HepG2 (cell line): Measurements from ENCODE around the gene YJEFN3. TPM values are rescaled to one million over a fixed set of nuclear protein-coding genes. Genes with fewer than 3 reads are reported as not detected.
A peak's percentile ranks its signal among the peaks of the same experiment; 100 is the strongest.

Source experiments
- ATAC-seq: fragments of 200-7000 bp; cut with Tn5 transposase; 3 replicates; pipeline ENCODE4 v1.9.1; 2020; ENCODE audit warnings: mild to moderate bottlenecking, moderate library complexity
- BruUV-seq: library from RNA; stranded (reverse); fragments of 400-500 nt; replicated peaks from 2 replicates; lab custom pipeline; 2021; lab: Mats Ljungman, UMichigan
- CTCF ChIA-PET: fragments of 300-600 bp; formaldehyde crosslinking; extraction: SDS; loops from one replicate; lab custom pipeline; 2021; ENCODE audit warnings: low total read pairs, inconsistent platforms, low intra/inter-chr PET ratio; lab: Yijun Ruan, JAX
- POLR2A ChIA-PET: fragments of 350-600 bp; sonication (Branson Sonifier 250); formaldehyde crosslinking; loops from one replicate; lab custom pipeline; 2020; ENCODE audit warnings: antibody characterized with exemption, inconsistent platforms; lab: Yijun Ruan, JAX
- DNase-seq: peaks from one replicate; pipeline ENCODE4 v3.0.0-alpha.2; 2015; ENCODE audit warnings: low spot score
- FAIRE-seq: peaks from 3 replicates; lab custom pipeline; 2011; peaks lifted over from hg19 to GRCh38; lab: Jason Lieb, UNC
- H2AFZ ChIP-seq: one replicate; pipeline ENCODE4 v1.6.1; 2011; ENCODE audit warnings: low read length, inconsistent platforms
- H3K27ac ChIP-seq: fragments of 300-600 bp; 3 replicates; pipeline ENCODE4 v1.8.0; 2011; ENCODE audit warnings: mixed run types, mild to moderate bottlenecking, mixed read lengths, low read length, inconsistent platforms; ENCODE audit not compliant: insufficient read depth; ENCODE audit errors: extremely low read length
- H3K27me3 ChIP-seq, 2 experiments: fragments of 200-600 bp in 1 of 2; 2 replicates in 1 of 2; 3 replicates in 1 of 2; pipeline versions ENCODE4 v1.6.0 to v1.8.0; 2011; ENCODE audit warnings: low read length in 2 of 2, mild to moderate bottlenecking in 2 of 2, moderate library complexity in 2 of 2, inconsistent platforms in 1 of 2; ENCODE audit not compliant: insufficient read depth in 2 of 2, control insufficient read depth in 1 of 2
- H3K36me3 ChIP-seq, 2 experiments: fragments of 200-600 bp in 1 of 2; replicated peaks in 1 of 2; 2 replicates in 1 of 2; 3 replicates in 1 of 2; pipeline versions ENCODE4 v1.5.1 to v1.8.0; 2011; ENCODE audit warnings: low read length in 2 of 2, inconsistent platforms in 1 of 2; ENCODE audit not compliant: insufficient read depth in 2 of 2, control insufficient read depth in 1 of 2
- H3K4me1 ChIP-seq: 2 replicates; pipeline ENCODE4 v1.5.1; 2012; ENCODE audit warnings: low read length, inconsistent platforms; ENCODE audit not compliant: insufficient read depth
- H3K4me2 ChIP-seq: 2 replicates; pipeline ENCODE4 v1.6.0; 2011; ENCODE audit warnings: low read depth, low read length, inconsistent platforms
- H3K4me3 ChIP-seq, 3 experiments: fragments of 200-600 bp in 1 of 3; sonication (generic), shearing (Covaris generic) in 1 of 3; replicated peaks in 1 of 3; 2 replicates each; pipeline ENCODE4 v1.5.1; 2011 to 2016; ENCODE audit warnings: low read length in 3 of 3, inconsistent platforms in 2 of 3, low read depth in 2 of 3, mild to moderate bottlenecking in 2 of 3, control low read depth in 1 of 3, mixed read lengths in 1 of 3; ENCODE audit not compliant: insufficient read depth in 1 of 3
- H3K79me2 ChIP-seq: one replicate; pipeline ENCODE4 v1.6.1; 2011; ENCODE audit warnings: low read length, inconsistent platforms; ENCODE audit not compliant: insufficient read depth
- H3K9ac ChIP-seq: 2 replicates; pipeline ENCODE4 v1.6.0; 2011; ENCODE audit warnings: mild to moderate bottlenecking, low read depth, low read length, inconsistent platforms; ENCODE audit not compliant: insufficient read depth
- H3K9me3 ChIP-seq: 2 replicates; pipeline ENCODE4 v1.5.1; 2012; ENCODE audit warnings: mild to moderate bottlenecking, low read length
- H4K20me1 ChIP-seq: 2 replicates; pipeline ENCODE4 v1.6.0; 2011; ENCODE audit warnings: inconsistent platforms, mild to moderate bottlenecking, low read length, moderate library complexity; ENCODE audit not compliant: insufficient read depth
- AGO2 ChIP-seq: fragments of 200-400 bp; formaldehyde crosslinking; optimal IDR thresholded peaks from 2 replicates; pipeline ENCODE3; 2017; ENCODE audit warnings: mild to moderate bottlenecking, low read depth, low read length, moderate library complexity
- CEBPG ChIP-seq: IDR thresholded peaks from 2 replicates; pipeline ENCODE4 v1.6.1; 2016
- DNMT3B ChIP-seq: conservative IDR thresholded peaks from 2 replicates; pipeline ENCODE4 v1.6.1; 2016; ENCODE audit warnings: missing biosample characterization, control low read depth
- GFI1 ChIP-seq: sonication (generic); formaldehyde crosslinking; IDR thresholded peaks from 2 replicates; pipeline ENCODE4 v1.5.0; 2020; ENCODE audit warnings: missing genetic modification reagents, mild to moderate bottlenecking, borderline replicate concordance
- GTF3A ChIP-seq: sonication (generic); formaldehyde crosslinking; conservative IDR thresholded peaks from 2 replicates; pipeline ENCODE4 v1.4.0; 2020; ENCODE audit warnings: mild to moderate bottlenecking, missing genetic modification reagents
- KDM3A ChIP-seq: IDR thresholded peaks from 2 replicates; pipeline ENCODE4 v1.6.1; 2018; ENCODE audit warnings: low read depth, missing compliant biosample characterization
- RBM22 ChIP-seq: fragments of 200-400 bp; formaldehyde crosslinking; optimal IDR thresholded peaks from 2 replicates; pipeline ENCODE3; 2017; ENCODE audit warnings: mild to moderate bottlenecking, low read length, moderate library complexity
- ZBTB33 ChIP-seq: sonication (generic); formaldehyde crosslinking; IDR thresholded peaks from 2 replicates; pipeline ENCODE4 v1.4.0; 2020; ENCODE audit warnings: missing genetic modification reagents
- ZSCAN31 ChIP-seq: sonication (generic); formaldehyde crosslinking; IDR thresholded peaks from 2 replicates; pipeline ENCODE4 v1.5.0; 2020; ENCODE audit warnings: low read depth, mild to moderate bottlenecking, missing genetic modification reagents
- ZZZ3 ChIP-seq: sonication (generic); formaldehyde crosslinking; IDR thresholded peaks from 2 replicates; pipeline ENCODE4 v1.4.0; 2020; ENCODE audit warnings: missing genetic modification reagents, mild to moderate bottlenecking, borderline replicate concordance
- WGBS: methylation state at CpG from one replicate; pipeline ENCODE4 v1.1.6; 2017; ENCODE audit warnings: low lambda C conversion rate; 5-methylcytosine and 5-hydroxymethylcytosine counted together
- in situ Hi-C: cut with HindIII; loops from 2 replicates; pipeline ENCODE4 v1.10.0; 2017; ENCODE audit warnings: low pct_unique_long_range_greater_than_20kb; ENCODE audit not compliant: extremely low pct_ligation_motif_present
- intact Hi-C: fragments of 100-400 bp; cut with micrococcal nuclease; formaldehyde crosslinking; loops from one replicate; pipeline ENCODE4 v1.10.0; 2022; ENCODE audit not compliant: unreplicated experiment
- polyA plus RNA-seq, 8 experiments: library from polyadenylated mRNA; depleted of rRNA in 3 of 8; stranded (reverse) in 7 of 8; unstranded in 1 of 8; fragments of >200 nt; fragmentation: Illumina TruSeq in 4 of 8; extraction: Trizol in 4 of 8; gene quantifications; 2 replicates each; pipeline versions ENCODE4 v1.2.1 to v1.2.3, GENCODE V29; 2011 to 2016; ENCODE audit warnings: low read depth in 4 of 8, missing spikeins in 1 of 8, mixed read lengths in 1 of 8; ENCODE audit not compliant: insufficient read depth in 1 of 8
- total RNA-seq, 5 experiments: library from RNA; depleted of rRNA; stranded (reverse); fragments of >200 nt; fragmentation: Illumina TruSeq; extraction: Trizol; gene quantifications; 2 replicates each; pipeline ENCODE4 v1.2.3, GENCODE V29; 2016; ENCODE audit warnings: low read depth in 1 of 5

The YJEFN3 gene
- total and polyA plus RNA-seq, 2 of the 13 experiments (the other 11 are each of a cell fraction or from before 2014, with no cell fraction given) = 0.89 to 4.0 TPM

- no peak overlapping the region for H3K27ac ChIP-seq
- no peak overlapping the region for H3K4me3 ChIP-seq
- no peaks in the 10 kb centered on the region for H4K20me1 ChIP-seq
- no peaks in the 10 kb centered on the region for H3K4me1 ChIP-seq
- H3K27me3 ChIP-seq = no peaks in the 10 kb centered on the region
- ChIA-PET POLR2A (no interaction called here), CTCF (no interaction called here)
- no peak overlapping the region for H2AFZ ChIP-seq
- TF ChIP-seq CEBPG (CRISPR knock-in tag) = no peak
- TF ChIP-seq GTF3A (CRISPR knock-in tag) = no peak
- TF ChIP-seq ZSCAN31 = no peak
- peak; percentile 71 for TF ChIP-seq RBM22
- intact Hi-C loops (no loop called here), in situ Hi-C loops (no loop called here)
- no peak overlapping the region for H3K9ac ChIP-seq
- DNase-seq (no peak), FAIRE-seq (no peak), ATAC-seq (no peak; the same call in 2 of the 3 replicates)
- no peaks in the 10 kb centered on the region for H3K9me3 ChIP-seq
- H3K36me3 ChIP-seq = peaks cover 27 to 91% of the 10 kb centered on the region in 2 experiments; a peak in 4 of 5 replicates
- 85% methylated on average over 3 of the region's 18 CpGs for WGBS
- no TSS peak for BruUV-seq
- no peaks in the 10 kb centered on the region for H3K79me2 ChIP-seq
- no peak overlapping the region for H3K4me2 ChIP-seq
These were observed 29.3 kb upstream of the YJEFN3 start for GRCh38 chr19:19499272-19499995.

DNA sequence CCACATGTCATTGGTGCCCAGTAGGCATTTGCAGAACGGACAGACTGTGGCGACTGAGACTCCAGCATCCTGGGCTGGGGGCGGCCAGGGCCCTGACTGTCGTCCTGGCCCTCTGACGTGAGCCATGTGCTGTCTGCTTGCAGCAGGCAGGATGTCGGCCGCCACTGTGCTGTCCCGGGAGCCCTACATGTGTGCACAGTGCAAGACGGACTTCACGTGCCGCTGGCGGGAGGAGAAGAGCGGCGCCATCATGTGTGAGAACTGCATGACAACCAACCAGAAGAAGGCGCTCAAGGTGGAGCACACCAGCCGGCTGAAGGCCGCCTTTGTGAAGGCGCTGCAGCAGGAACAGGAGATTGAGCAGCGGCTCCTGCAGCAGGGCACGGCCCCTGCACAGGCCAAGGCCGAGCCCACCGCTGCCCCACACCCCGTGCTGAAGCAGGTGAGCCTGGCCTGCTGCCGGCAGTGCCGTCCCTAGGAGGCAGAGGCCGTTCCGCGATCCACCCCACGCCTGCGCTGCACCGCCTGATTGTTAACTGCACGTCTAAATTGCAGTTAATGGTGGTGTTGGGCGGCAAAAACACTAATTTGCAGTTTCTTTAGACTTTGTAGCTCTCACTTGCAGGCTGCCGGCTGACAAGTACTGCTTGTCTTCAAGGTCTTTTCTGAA lies 27.6 kb upstream of the YJEFN3 start:
- Histone ChIP-seq H3K4me1 (no peaks in the 10 kb centered on the region), H3K27ac (no peak overlapping the region), H3K79me2 (no peaks in the 10 kb centered on the region), H3K4me3 (no peak overlapping the region), H3K4me2 (no peak overlapping the region), H3K9me3 (no peaks in the 10 kb centered on the region), H3K27me3 (no peaks in the 10 kb centered on the region), H3K9ac (no peak overlapping the region), H3K36me3 (peaks cover 28 to 90% of the 10 kb centered on the region in 2 experiments; a peak in 4 of 5 replicates), H2AFZ (no peak overlapping the region), H4K20me1 (no peaks in the 10 kb centered on the region)
- CTCF ChIA-PET = no interaction called here
- DNase-seq (no peak), FAIRE-seq (no peak), ATAC-seq (no peak)
- no peak for TF ChIP-seq GFI1 (CRISPR knock-in tag)
- no peak for TF ChIP-seq KDM3A (CRISPR knock-in tag)
- TF ChIP-seq ZZZ3 = no peak
- peak; percentile 69; the same call in 1 of the 2 replicates for TF ChIP-seq ZBTB33 (CRISPR knock-in tag)
- no peak for TF ChIP-seq DNMT3B (CRISPR knock-in tag)
- no peak for TF ChIP-seq RBM22
- TF ChIP-seq AGO2 = peak; percentile 38
- no TSS peak for BruUV-seq
- intact Hi-C loops = no loop called here
- POLR2A ChIA-PET = no interaction called here
- in situ Hi-C loops = no loop called here
- WGBS = 98% methylated on average over 17 of the region's 34 CpGs
